Renal pelvis (tissue), 4 donors: ENCODE measurements around the gene TMEM132D. TPM values are rescaled to one million over a fixed set of nuclear protein-coding genes. Genes with fewer than 3 reads are reported as not detected.
"Not testable (repeated sequence)": the region's sequence is repeated elsewhere in the genome, so short reads cannot be mapped to it uniquely, and the experiment has no call there.

Experiments used
- DNase-seq: peaks from one replicate; pipeline ENCODE4 v3.0.0-alpha.2; 2013
- polyA plus RNA-seq, 3 donors: library from polyadenylated mRNA; unstranded; fragments of 120-200 nt; gene quantifications; one replicate each; pipeline ENCODE4 v1.2.1, GENCODE V29; 2013; ENCODE audit not compliant: insufficient read length in 3 of 3

Gene TMEM132D
- polyA plus RNA-seq, 3 donors = 0.90 to 1.6 (median 1.6) TPM

- DNase-seq = not testable (repeated sequence)
Observed at GRCh38 chr12:129538724-129539335, 365.0 kb downstream of the TMEM132D start.

GRCh38 chr12:129538137-129538536 lies 365.7 kb downstream of the TMEM132D start:
- DNase-seq = no peak

DNA sequence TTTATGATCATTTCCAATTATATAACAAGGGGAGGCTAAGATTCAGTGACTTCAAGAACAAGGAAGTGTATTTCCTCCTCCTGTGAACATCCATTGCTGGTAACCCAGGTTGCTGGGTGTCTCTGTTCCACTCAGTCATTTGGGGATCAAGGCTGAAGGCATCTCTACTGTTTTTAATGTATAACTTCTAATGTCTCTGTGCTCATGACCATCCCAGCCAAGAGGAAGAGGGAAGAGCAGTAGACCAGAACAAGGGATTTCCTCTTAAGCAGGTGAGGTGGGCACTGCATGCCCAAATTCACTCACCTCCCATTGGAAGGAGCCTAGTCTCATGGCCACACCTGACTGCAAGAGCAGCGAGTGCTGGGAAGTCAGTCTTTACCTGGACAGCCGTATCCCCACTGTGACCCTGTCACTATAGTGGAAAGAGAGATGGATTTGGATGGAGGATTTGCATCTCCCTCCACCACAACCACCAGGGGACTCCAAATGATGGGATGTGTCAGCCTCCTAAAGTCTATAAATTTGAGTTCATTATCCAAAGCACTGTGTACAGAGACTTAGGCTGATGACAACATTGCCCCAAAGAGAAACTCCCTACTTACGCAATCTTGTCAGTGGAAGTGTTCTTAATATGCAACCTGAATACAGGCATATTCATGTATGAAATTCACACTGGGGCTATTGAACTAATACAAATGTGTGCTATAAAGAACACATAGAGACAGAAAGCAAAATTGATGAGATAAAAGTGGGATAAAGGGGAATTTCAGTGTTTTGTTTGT lies 368.7 kb downstream of the TMEM132D start:
- DNase-seq = no peak

DNA sequence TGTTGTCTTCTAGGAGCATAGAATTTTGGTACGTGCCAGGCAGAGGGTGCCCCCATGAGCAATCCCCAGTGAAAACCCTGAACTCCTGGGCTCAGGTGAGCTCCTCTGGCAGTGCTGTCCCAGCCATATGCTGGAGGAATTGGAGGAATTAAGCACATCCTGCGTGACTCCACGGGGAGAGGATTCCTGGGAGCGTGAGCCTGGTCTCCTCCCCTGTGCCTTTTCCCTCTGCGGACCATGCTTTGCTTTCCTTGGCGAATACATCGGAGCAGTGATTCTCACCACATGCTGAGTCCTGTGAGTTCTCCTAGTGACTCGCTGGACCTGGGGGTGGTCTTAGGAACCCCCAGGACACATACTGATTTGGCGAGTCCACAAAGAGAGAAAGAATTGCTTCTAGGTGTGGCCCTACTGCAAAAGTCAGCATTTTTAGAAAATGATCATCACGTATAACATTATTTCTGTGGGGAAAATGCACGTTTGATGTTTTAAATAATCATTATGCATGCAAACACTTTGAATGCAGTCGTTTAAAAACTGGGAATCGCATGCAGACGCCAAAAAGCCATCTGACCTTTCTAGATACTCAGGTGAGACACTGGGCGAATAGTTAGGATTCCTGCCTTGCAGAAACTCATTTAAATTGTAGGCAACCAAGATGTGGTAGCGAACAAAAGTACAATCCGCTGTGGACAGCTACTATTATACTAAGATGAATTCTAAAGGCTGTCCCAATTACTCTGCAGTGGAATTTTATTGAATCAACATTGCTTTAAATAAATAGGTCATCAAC lies 370.9 kb downstream of the TMEM132D start:
- no peak for DNase-seq

GRCh38 chr12:129532082-129532481 lies 371.7 kb downstream of the TMEM132D start:
- DNase-seq = no peak

GRCh38 chr12:129530984-129531383 lies 372.8 kb downstream of the TMEM132D start:
- DNase-seq = no peak

- DNase-seq = no peak
Observed at GRCh38 chr12:129530517-129530916, 373.3 kb downstream of the TMEM132D start.

GRCh38 chr12:129527506-129527905 lies 376.3 kb downstream of the TMEM132D start:
- no peak for DNase-seq

DNA sequence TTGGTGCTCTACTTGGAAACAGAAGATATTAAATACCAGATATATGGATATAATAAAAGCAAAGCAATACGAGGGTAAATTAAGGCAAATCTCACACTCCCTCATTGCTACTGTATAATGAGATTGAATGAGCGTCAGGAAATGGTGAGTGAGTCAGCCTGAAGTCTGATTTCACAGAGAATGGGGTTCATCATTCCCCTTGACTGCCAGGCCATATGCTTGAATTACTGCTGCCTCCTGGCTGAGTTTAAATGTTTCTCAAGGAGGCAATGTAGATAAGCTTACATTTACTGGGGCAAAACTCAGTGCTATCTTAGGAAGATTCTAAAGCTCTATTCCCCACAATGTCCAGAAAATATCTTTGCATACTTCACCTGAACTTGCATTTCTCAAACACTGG lies 380.2 kb downstream of the TMEM132D start:
- DNase-seq = no peak

DNA sequence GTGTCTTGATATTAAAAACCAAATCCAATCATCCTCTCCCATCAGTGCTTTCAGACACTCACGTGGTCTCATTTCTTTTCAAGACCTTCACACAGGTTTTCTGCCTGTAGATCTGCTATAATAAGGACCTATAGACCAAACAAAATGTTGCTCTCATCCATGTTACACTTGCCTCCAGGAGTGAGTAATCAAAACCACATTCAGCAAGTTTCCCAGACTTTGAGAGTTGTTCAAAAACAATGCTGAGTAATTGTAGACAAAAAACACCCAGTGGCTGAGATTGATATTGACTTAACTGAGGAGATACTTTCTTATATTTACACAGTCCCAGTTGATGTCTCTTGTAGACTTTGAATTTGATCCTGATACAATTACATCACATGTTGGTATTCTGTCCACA lies 383.1 kb downstream of the TMEM132D start:
- no peak for DNase-seq

DNA sequence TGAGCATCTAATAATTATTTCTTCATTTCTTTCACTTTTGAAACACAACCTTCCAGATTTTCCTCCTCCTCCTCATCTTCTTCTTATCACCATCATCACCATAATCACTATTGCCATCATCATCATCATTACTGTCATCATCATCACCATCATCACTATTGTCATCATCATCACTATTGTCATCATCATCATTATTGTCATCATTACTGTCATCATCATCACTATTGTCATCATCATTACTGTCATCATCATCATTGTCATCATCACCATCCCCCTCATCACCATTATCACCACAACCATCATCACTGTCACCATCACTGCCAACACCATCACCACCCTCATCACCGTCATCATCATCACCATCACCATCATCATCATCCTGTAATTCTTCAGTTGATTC lies 400.0 kb downstream of the TMEM132D start:
- DNase-seq = no peak

DNA sequence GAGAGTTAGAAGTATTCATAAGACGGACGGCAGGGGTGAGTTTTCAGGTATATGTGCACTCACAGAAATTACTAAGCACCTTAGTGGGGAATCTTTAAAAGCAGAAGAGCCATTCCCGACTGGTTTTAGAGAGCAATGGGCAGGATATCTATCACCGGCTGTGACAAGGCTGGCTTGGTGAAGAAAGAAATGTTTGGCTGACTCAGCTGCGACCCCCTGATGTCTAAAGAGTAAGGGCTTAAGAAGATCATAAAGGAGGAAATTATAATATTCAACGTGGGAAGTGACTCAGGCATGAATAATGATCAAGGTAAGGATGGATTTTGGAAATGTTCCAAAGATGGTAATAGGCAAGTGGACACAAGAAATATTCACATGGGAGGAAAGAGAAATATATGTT lies 407.6 kb downstream of the TMEM132D start:
- no peak for DNase-seq

- DNase-seq = no peak
Observed at GRCh38 chr12:129494766-129495165, 409.1 kb downstream of the TMEM132D start.

GRCh38 chr12:129494260-129494659 lies 409.6 kb downstream of the TMEM132D start:
- DNase-seq = no peak

DNA sequence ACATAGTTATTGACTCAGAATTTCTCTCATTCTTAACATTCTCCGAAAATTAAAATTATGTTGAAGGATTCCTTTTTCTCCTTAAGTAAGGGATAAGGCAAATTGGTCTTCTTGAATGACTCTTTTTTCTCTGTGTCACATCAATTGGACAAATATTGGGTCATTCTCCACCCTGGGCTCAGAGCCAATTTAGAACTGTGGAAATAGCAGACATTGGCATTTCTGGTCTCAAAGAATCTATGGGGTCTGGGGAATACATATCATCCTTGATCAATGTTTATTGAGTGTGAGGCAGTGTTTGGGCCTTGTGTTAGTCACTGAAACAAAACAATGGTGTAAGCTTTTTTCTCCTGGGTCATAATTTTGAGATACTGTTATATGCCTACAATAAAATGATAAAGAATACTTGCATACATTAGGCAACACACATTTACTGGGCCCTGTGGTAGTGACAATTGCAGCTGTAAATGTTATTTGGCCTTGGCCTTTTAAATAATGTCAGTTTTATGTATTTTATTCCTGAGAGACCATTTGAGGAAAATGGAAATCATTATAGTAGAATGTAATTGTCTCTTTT lies 414.6 kb downstream of the TMEM132D start:
- no peak for DNase-seq

- DNase-seq = no peak
Observed at GRCh38 chr12:129486931-129487330, 416.9 kb downstream of the TMEM132D start.

DNA sequence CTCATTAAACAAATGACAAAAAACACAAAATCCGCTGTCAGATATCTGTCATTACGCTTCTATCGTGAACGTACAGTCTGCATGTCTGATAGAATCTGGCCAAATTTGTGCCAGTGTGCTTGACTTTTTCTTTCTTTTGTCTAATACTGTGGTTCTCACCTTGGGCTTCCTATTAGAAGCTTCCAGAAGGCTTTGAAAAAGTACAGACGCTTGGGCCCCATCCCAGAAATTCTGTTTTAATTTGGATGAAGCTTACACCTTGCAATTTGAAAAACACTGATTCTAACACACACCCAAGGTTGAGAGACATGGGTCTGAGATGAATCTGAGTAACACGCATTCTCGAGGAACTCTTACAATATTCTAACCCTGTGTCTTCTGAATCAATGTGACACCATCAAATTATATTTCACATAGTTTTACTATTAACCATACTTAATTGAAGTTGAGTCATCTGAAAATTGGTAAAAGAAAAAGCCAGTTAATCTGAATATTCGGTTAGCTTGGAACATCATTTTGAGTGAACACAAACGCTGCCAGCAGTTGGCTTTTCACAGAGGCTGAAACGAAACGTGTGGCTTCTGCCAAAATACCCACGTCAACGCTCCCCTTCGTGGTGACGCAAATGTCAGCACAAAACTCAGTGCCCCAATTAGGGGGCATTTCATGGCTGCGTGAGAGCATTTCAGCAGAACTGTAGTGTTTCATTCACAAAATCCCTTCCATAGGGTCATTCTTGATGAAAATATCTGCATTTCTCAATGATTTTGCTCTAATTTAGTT lies 420.5 kb downstream of the TMEM132D start:
- no peak for DNase-seq

DNA sequence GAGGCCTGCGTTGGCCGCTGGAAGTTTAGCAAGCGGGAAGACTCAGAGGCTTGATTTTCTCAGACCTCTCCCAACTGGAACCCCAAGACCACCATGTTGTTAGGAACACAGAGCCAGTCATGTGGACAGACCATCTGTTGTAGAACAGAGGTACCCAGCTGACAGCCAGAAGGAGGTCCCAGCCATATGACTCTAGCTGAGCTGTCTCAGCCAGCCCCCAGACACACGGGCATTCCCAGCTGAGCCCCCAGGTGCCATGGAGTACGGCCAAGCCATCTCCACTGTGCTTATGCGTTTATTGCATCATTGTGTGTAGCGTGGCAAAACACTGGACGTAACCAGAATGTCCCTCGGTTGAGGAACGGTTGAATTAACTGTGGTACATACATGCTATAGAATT lies 421.9 kb downstream of the TMEM132D start:
- no peak for DNase-seq

DNA sequence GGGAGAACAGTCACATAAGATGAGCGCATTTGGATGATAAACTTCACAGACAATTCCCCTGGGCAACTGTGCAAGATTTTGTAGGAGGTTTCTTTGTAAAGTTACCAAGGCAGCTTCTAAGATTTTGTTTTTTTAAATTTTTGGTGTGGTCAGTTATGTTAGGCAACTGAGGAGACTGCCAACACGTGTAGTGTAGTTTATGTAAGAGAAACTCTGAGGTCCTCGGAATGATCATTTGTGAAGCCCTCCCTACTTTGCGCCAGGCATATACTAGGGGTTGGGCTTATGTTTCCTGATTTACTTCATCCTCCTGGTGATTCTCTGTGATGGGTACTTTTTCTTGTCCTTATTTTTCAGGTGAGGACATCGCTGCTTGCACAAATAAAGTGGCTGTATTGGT lies 433.6 kb downstream of the TMEM132D start:
- no peak for DNase-seq

GRCh38 chr12:129467726-129468125 lies 436.1 kb downstream of the TMEM132D start:
- no peak for DNase-seq

GRCh38 chr12:129467289-129467688 lies 436.5 kb downstream of the TMEM132D start:
- DNase-seq = no peak

DNA sequence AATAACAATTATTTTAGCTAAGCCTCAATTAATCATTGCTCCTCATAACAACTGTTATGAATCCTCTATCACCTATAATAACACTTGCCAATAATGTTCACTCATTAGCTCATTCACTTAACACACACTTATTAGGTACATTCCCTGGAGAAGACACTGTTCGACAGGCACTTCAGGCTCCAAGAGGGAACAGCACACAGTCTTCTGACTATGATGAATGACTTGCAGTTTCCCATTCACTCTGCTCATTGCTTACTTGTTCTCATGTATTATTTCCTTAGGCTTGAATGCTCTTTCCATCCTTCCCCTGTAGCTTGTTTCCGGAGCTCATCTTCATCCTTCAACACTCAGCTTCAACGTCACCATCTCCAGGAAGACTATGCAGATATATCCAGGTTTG lies 437.3 kb downstream of the TMEM132D start:
- peak; percentile 7 for DNase-seq
